Muscle of leg (tissue), 11 donors: Measurements from ENCODE around the gene SERPINB2. TPM values are rescaled to one million over a fixed set of nuclear protein-coding genes. Genes with fewer than 3 reads are reported as not detected.
"Not testable (repeated sequence)": the region's sequence is repeated elsewhere in the genome, so short reads cannot be mapped to it uniquely, and the experiment has no call there.

ENCODE experiments used
- DNase-seq: peaks from one replicate; pipeline ENCODE4 v3.0.0; 2013
- H3K27ac ChIP-seq: one replicate; pipeline ENCODE4 v1.5.1; 2013; ENCODE audit warnings: mild to moderate bottlenecking, low read length, control low read depth
- H3K27me3 ChIP-seq: one replicate; pipeline ENCODE4 v1.6.1; 2013; ENCODE audit warnings: low read length; ENCODE audit not compliant: control insufficient read depth, insufficient read depth
- H3K36me3 ChIP-seq: one replicate; pipeline ENCODE4 v1.6.1; 2013; ENCODE audit warnings: low read length; ENCODE audit not compliant: control insufficient read depth, insufficient read depth
- H3K4me1 ChIP-seq: one replicate; pipeline ENCODE4 v1.6.1; 2013; ENCODE audit warnings: low read length; ENCODE audit not compliant: control insufficient read depth, insufficient read depth
- H3K4me3 ChIP-seq: one replicate; pipeline ENCODE4 v1.5.1; 2013; ENCODE audit warnings: low read length, control low read depth
- H3K9me3 ChIP-seq: replicated peaks from 2 replicates; pipeline ENCODE4 v1.6.1; 2013; ENCODE audit warnings: low read depth, low read length; ENCODE audit not compliant: control insufficient read depth
- WGBS: methylation state at CpG from one replicate; pipeline ENCODE4 v1.1.5; 2013; ENCODE audit warnings: missing lambda C conversion rate; ENCODE audit not compliant: insufficient coverage; 5-methylcytosine and 5-hydroxymethylcytosine counted together
- polyA plus RNA-seq, 8 donors: library from polyadenylated mRNA; unstranded; fragments of 120-200 nt; gene quantifications; one replicate each; pipeline versions ENCODE4 v1.2.1 to v1.2.3, GENCODE V29; 2013; ENCODE audit warnings: inconsistent platforms in 1 of 8, low replicate concordance in 1 of 8; ENCODE audit not compliant: insufficient read length in 8 of 8, insufficient read depth in 1 of 8
- total RNA-seq: library from RNA; stranded (reverse); fragments of 120-200 nt; gene quantifications from one replicate; pipeline ENCODE4 v1.2.4, GENCODE V29; 2013

SERPINB2 gene
- total and polyA plus RNA-seq, 9 donors = 0.10 to 29.4 (median 0.17) TPM; not detected in 1

DNA sequence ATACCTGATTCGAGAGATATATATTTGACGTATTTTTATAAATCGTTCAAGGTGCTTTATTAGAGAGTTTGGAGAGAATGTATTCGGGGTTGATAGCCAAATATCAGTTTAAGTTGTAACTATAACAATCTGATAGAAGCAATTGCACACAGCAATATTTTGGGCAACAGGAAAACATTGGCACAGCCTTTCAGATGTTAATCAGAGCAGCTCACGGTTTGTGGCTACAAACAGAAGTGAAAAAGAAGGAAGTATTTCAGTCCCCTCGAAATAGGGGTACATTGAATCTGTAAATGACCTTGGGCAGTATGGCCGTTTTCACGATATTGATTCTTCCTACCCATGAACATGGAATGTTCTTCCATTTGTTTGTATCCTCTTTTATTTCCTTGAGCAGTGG lies 40.8 kb downstream of the SERPINB2 start:
- no peak overlapping the region for H3K27ac ChIP-seq

DNA sequence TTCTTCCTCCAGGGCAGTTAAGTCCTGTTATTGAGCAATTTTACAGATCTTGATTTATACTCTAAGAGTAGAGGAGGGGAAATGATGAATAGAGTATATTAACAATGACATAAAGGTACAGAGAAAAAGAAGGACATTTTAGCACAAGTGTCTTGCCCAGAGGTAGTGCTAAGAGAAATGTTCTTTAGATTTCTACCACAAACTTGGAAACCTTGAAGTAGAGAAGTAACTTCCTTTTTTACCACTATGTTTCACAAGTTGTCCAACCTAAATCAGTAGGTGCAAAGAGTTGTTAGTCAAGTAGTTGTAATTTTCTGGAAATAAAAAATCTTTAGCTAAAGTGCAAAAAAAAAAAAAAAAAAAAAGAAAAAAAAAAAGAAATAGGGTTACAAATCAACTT lies 41.9 kb downstream of the SERPINB2 start:
- not testable (repeated sequence) for H3K27ac ChIP-seq, DNase-seq, H3K4me1 ChIP-seq, H3K27me3 ChIP-seq, H3K4me3 ChIP-seq, H3K9me3 ChIP-seq, H3K36me3 ChIP-seq

More for the DNA sequence above, 40.8 kb downstream of the SERPINB2 start:
- no peaks in the 10 kb centered on the region for H3K4me1 ChIP-seq
- H3K9me3 ChIP-seq = no peaks in the 10 kb centered on the region
- DNase-seq = no peak
- WGBS = no CpG with 5 or more reads among the region's 8 CpGs
- H3K36me3 ChIP-seq = no peaks in the 10 kb centered on the region
- no peak overlapping the region for H3K4me3 ChIP-seq
- no peaks in the 10 kb centered on the region for H3K27me3 ChIP-seq

DNA sequence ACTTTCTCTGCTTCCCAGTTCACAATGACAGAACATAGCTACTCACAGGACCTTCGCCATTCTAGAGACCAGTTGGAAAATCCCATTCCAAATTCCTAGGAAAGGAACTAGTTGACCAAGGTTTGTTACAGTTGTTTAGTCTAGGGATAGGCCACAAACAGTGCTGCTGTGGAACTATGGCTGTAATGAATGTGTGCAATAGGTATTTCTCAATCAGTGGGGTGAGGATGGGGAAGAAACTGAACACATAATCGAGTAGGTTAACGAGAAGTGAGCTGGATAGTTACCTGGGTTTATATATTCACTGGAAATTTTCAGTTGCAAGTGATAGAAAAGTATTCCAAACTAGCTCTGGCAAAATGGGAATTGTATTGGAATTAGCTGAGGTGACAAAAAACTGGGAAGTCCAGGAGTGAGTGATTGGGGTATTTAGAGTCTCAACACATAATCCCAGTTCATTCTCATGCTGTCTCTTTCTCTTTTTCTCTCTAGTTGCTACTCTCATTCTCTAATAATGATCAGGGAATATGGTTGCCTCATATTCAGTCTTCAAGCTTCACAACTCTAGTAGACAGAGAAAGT lies 43.4 kb downstream of the SERPINB2 start:
- Histone ChIP-seq H3K36me3 (no peaks in the 10 kb centered on the region), H3K27ac (no peak overlapping the region), H3K4me3 (no peak overlapping the region), H3K4me1 (no peaks in the 10 kb centered on the region), H3K27me3 (no peaks in the 10 kb centered on the region), H3K9me3 (no peaks in the 10 kb centered on the region)
- 87% methylated on average over 2 of the region's 3 CpGs for WGBS
- no peak for DNase-seq

DNA sequence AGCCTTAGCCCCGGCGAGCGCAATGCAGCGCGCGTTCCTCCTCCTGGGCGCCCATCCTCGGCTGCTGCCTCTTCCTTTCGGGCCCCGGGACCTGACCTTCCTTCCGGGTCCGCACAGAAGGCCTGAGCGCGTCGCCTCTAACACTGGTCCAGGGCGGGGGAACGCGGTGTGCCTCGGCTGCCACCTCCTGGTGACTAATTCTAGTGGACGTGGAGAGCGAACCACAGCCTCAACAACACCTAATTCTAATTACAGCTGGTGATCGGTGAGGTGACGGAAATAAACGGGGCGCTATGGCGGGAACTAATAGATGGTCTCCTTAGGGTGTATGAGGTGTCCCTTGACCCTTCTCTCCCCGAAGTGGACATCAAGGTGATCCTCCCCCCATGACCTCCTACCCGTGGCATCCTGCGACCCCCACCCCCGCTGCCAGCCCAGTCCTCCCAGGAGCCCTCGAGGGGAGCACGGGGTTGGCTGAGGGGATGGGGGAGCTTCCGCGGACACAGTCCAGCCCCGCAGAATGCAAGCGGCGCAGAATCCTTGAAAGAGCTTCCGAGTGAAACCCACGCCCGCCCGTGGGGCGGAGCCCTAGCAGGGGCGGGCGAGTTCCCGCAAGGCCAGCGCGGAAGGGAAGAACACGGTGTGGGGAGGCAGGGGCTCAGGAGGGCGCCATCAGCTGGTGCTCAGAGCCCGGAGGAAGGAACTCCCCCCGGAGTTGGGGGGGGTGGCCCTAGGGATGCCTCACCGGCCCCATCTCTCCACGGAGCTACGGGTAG lies 48.8 kb downstream of the SERPINB2 start:
- Histone ChIP-seq H3K4me1 (peaks cover 6% of the 10 kb centered on the region), H3K36me3 (no peaks in the 10 kb centered on the region), H3K4me3 (peak overlapping the region; percentile 40), H3K27ac (no peak overlapping the region), H3K27me3 (peaks cover 16% of the 10 kb centered on the region), H3K9me3 (no peaks in the 10 kb centered on the region)
- under 1% methylated on average over 35 of the region's 54 CpGs for WGBS
- DNase-seq = peak; percentile 76

DNA sequence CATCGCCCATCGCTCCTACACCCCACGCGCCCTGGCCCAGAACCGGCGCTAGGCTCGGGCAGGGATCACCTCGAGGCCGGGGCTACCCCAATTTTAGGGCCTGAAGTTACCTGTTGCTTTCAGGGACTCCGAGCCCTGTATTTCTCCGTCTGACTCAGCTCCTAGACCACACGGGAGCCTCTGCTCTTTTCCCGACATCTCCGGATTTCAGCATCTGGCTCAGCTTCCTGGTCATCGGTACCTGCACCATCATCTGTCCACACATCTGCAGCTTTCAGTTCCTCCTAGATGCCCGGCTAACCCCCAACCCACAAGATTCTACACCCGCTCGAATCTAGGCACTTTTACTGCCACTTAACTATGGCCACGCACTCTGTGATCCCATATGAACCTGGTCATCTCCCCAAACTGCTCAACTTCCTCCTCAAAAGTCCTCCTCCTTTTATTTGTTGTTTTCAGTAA lies 49.5 kb downstream of the SERPINB2 start:
- peaks cover 16% of the 10 kb centered on the region for H3K27me3 ChIP-seq
- no peak for DNase-seq
- H3K27ac ChIP-seq = no peak overlapping the region
- H3K9me3 ChIP-seq = no peaks in the 10 kb centered on the region
- no peaks in the 10 kb centered on the region for H3K36me3 ChIP-seq
- peaks cover 6% of the 10 kb centered on the region for H3K4me1 ChIP-seq
- peak overlapping the region; percentile 40 for H3K4me3 ChIP-seq
- WGBS = 29% methylated on average over 19 of the region's 19 CpGs

DNA sequence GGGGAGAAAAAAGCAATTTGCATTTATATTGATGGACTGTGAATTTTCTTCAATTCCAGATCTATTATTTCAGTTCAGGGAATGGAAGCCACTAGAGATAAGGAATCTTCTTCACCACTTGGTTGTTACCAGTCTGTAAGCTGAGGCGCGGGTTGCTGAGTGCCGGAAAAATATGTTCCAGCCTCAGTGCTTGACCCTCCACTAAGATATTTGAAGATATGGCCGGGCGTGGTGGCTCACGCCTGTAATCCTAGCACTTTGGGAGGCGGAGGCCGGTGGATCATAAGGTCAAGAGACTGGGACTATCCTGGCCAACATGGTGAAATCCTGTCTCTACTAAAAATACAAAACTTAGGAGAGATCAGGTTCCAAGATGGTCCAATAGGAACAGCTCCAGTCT lies 52.5 kb downstream of the SERPINB2 start:
- Histone ChIP-seq H3K4me1 (peaks cover 6% of the 10 kb centered on the region), H3K9me3 (no peaks in the 10 kb centered on the region), H3K4me3 (no peak overlapping the region), H3K36me3 (no peaks in the 10 kb centered on the region), H3K27ac (no peak overlapping the region), H3K27me3 (peaks cover 16% of the 10 kb centered on the region)
- no peak for DNase-seq
- 94% methylated on average over 7 of the region's 8 CpGs for WGBS

DNA sequence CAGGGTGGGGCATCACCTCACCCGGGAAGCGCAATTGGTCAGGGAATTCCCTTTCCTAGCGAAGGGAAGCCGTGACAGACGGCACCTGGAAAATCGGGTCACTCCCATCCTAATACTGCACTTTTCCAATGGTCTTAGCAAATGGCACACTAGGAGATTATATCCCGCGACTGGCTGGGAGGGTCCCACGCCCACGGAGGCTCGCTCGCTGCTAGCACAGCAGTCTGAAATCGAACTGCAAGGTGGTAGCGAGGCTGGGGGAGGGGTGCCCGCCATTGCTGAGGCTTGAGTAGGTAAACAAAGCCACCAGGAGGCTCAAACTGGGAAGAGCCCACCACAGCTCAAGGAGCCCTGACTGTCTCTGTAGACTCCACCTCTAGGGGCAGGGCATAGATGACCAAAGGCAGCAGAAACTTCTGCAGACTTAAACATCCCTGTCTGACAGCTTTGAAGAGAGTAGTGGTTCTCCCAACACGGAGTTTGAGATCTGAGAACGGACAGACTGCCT lies 53.1 kb downstream of the SERPINB2 start:
- not testable (repeated sequence) for H3K4me1 ChIP-seq, H3K4me3 ChIP-seq, H3K36me3 ChIP-seq, H3K27ac ChIP-seq, DNase-seq, H3K9me3 ChIP-seq
- peaks cover 16% of the 10 kb centered on the region for H3K27me3 ChIP-seq
- WGBS = 77% methylated on average over 16 of the region's 17 CpGs

DNA sequence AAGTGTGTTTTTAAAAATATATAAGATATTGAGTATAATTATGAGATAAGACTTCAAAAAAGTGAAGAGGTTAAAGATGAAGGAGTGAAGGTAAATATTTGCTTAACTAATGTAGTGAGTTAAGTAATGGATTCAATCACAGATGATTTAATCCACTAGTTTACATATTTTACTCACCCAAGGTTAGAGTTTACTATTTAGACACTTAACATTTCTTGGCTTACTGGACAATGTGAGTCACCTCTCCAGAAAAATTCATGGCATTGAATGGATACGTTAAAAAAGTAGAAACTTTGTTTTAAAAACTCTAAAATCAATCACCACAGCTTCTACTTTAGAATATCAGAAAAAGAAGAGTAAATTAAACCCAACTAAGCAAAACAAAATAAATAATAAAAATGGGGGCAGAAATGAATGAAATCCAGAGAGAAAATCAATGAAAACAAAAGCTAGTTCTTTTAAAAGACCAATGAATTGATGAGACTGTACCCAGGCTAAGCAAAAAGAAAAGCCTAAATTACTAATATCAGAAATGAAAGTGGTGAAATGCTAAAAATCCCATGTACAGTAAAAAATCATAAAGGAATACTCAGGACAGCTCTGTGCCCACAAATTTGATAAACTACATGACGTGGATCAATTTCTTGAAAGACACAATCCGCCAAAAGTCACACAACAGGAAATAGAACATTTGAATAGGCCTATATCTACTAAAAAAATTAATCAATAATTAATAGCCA lies 59.7 kb downstream of the SERPINB2 start:
- Histone ChIP-seq H3K4me3 (no peak overlapping the region), H3K9me3 (no peaks in the 10 kb centered on the region), H3K4me1 (peaks cover 5% of the 10 kb centered on the region), H3K27ac (no peak overlapping the region), H3K27me3 (peaks cover 6% of the 10 kb centered on the region), H3K36me3 (no peaks in the 10 kb centered on the region)
- WGBS = no CpG with 5 or more reads among the region's 3 CpGs
- no peak for DNase-seq

DNA sequence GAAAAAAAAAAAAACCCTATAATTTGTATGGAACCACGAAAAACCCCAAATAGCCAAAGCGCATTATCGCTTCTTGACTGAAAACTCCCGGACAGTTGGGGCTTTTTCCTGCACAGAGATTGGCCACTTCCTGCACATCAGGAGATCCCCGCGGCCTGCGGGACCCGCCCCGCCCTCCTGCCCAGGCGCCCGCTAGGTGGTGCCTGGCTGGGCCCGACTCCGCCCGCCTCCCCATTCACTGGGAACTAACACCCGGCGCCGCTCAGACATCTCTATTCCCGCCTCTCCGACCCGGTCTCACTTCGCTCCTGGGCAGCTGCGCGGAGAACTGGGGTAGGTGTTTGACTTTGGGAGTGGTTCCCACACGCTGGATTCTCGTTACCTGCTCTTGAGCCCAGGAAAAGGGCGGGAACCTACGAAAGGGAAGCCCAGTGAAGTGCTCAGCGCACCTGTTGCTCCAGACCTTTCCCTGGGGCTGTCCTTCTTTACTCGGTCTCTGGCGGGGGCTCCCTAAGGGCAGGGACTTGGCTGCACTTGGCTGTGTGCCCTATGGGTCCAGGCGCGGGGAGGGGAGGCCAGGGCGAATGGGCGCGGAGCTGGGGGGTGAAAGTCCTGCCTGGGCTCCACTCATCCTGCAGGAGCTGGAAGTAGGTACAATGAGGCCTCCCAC lies 61.7 kb downstream of the SERPINB2 start, which contains the start of gene HMSD:
TSS of gene HMSD (plus strand) at position 234 of the 670 bp plus-strand sequence. CDS start 4,155 bp downstream, outside the sequence.
- Histone ChIP-seq H3K4me3 (no peak within 1 kb of the TSS), H3K27ac (no peak within 1 kb of the TSS), H3K4me1 (peaks cover 5% of the 10 kb centered on the region), H3K36me3 (no peaks in the 10 kb centered on the region), H3K27me3 (peaks cover 6% of the 10 kb centered on the region), H3K9me3 (no peaks in the 10 kb centered on the region)
- no peak for DNase-seq
- 8% methylated on average over 28 of the region's 35 CpGs for WGBS
